ENCODE measurements around the gene TMEM80.

DNA sequence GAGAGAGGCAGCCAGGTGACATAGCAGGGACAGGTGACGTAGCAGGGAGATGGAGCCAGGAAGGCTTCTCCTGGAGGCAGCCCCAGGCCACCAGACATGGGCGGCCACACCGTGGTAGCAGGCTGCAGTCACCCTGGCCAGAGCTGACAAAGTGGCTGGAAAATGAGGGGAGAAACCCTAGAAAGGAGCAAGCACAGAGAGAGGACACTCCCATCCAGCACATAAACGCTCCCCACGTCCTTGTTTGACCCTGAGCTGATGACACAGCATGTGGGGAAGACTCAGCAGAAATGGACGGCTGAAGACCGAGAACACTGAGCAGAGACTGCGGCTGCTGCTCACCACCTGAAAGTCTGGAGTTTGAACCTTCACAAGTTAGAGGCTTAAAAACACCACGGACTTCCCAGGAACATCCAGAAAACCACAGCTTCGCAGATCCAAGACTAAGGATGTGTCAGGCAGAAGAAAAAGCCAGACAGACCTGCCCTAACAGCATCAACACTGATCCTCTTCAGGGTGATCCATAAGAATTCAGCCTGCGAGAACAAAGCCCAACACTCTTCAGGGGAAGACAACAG is 29.8 kb upstream of the TMEM80 start:
- TF ChIP-seq CTCF (conservative IDR thresholded peaks at IDR 0.05; ENCODE audit: low read length): no peak
- no peak for TF ChIP-seq EZH2phosphoT487 (IDR thresholded peaks at IDR 0.05; ENCODE audit: borderline replicate concordance)
